ENCODE data around the gene CDKAL1.
A peak's percentile ranks its signal among the peaks of the same experiment; 100 is the strongest.

The CDKAL1 gene

GRCh38 chr6:20605581-20605980 lies 71.3 kb downstream of the CDKAL1 start:
- Histone ChIP-seq H3K9me2 (replicated peaks; ENCODE audit: low read depth, low read length) (no peaks in the 10 kb centered on the region), H3K4me2 (ENCODE audit: low read depth, low read length, poor library complexity, severe bottlenecking) (no peak overlapping the region), H3K9ac (ENCODE audit: low read depth, low read length, poor library complexity, severe bottlenecking) (peak overlapping the region; percentile 2), H3K79me2 (ENCODE audit: insufficient read depth, low read length) (peaks cover 31% of the 10 kb centered on the region), H3K4me1 (ENCODE audit: insufficient read depth, low read length, poor library complexity, severe bottlenecking) (peaks cover 40% of the 10 kb centered on the region), H3K4me3 (ENCODE audit: low read length, poor library complexity, severe bottlenecking) (no peak overlapping the region), H3F3A (ENCODE audit: low read depth) (no peaks in the 10 kb centered on the region), H3K9me3 (ENCODE audit: insufficient read depth, low read depth, low read length) (no peaks in the 10 kb centered on the region), H2AFZ (ENCODE audit: low read length) (no peak overlapping the region), H3K27me3 (ENCODE audit: insufficient read depth, low read length, poor library complexity, severe bottlenecking) (no peaks in the 10 kb centered on the region), H3K36me3 (ENCODE audit: insufficient read depth, low read length) (no peaks in the 10 kb centered on the region), H4K20me1 (ENCODE audit: insufficient read depth, low read length, poor library complexity, severe bottlenecking) (no peaks in the 10 kb centered on the region)
- no peak for TF ChIP-seq EZH2phosphoT487 (IDR thresholded peaks at IDR 0.05; ENCODE audit: borderline replicate concordance)
- no peak for TF ChIP-seq CTCF (conservative IDR thresholded peaks at IDR 0.05; ENCODE audit: low read length)

- no peak overlapping the region for H2AFZ ChIP-seq (ENCODE audit: low read length)
- TF ChIP-seq EZH2phosphoT487 (IDR thresholded peaks at IDR 0.05; ENCODE audit: borderline replicate concordance) (no peak), CTCF (conservative IDR thresholded peaks at IDR 0.05; ENCODE audit: low read length) (no peak)
- H4K20me1 ChIP-seq (ENCODE audit: insufficient read depth, low read length, poor library complexity, severe bottlenecking): no peaks in the 10 kb centered on the region
- peak overlapping the region; percentile 47 for H3K9ac ChIP-seq (ENCODE audit: low read depth, low read length, poor library complexity, severe bottlenecking)
- no peak overlapping the region for H3K4me3 ChIP-seq (ENCODE audit: low read length, poor library complexity, severe bottlenecking)
- H3K4me2 ChIP-seq (ENCODE audit: low read depth, low read length, poor library complexity, severe bottlenecking): peak overlapping the region; percentile 47
- H3K36me3 ChIP-seq (ENCODE audit: insufficient read depth, low read length): no peaks in the 10 kb centered on the region
- H3K9me2 ChIP-seq (replicated peaks; ENCODE audit: low read depth, low read length): no peaks in the 10 kb centered on the region
- H3K4me1 ChIP-seq (ENCODE audit: insufficient read depth, low read length, poor library complexity, severe bottlenecking): peaks cover 43% of the 10 kb centered on the region
- no peaks in the 10 kb centered on the region for H3K9me3 ChIP-seq (ENCODE audit: insufficient read depth, low read depth, low read length)
- no peaks in the 10 kb centered on the region for H3K27me3 ChIP-seq (ENCODE audit: insufficient read depth, low read length, poor library complexity, severe bottlenecking)
- H3K79me2 ChIP-seq (ENCODE audit: insufficient read depth, low read length): peaks cover 43% of the 10 kb centered on the region
- H3F3A ChIP-seq (ENCODE audit: low read depth): no peaks in the 10 kb centered on the region
These were observed 72.6 kb downstream of the CDKAL1 start for GRCh38 chr6:20606831-20607230.

- Histone ChIP-seq H3K79me2 (ENCODE audit: insufficient read depth, low read length) (peaks cover 37% of the 10 kb centered on the region), H3K4me3 (ENCODE audit: low read length, poor library complexity, severe bottlenecking) (no peak overlapping the region), H3K9me2 (replicated peaks; ENCODE audit: low read depth, low read length) (no peaks in the 10 kb centered on the region), H3K9me3 (ENCODE audit: insufficient read depth, low read depth, low read length) (no peaks in the 10 kb centered on the region), H3K36me3 (ENCODE audit: insufficient read depth, low read length) (no peaks in the 10 kb centered on the region), H3F3A (ENCODE audit: low read depth) (no peaks in the 10 kb centered on the region), H3K9ac (ENCODE audit: low read depth, low read length, poor library complexity, severe bottlenecking) (peak overlapping the region; percentile 2), H4K20me1 (ENCODE audit: insufficient read depth, low read length, poor library complexity, severe bottlenecking) (no peaks in the 10 kb centered on the region), H2AFZ (ENCODE audit: low read length) (no peak overlapping the region), H3K4me1 (ENCODE audit: insufficient read depth, low read length, poor library complexity, severe bottlenecking) (peaks cover 45% of the 10 kb centered on the region), H3K27me3 (ENCODE audit: insufficient read depth, low read length, poor library complexity, severe bottlenecking) (no peaks in the 10 kb centered on the region), H3K4me2 (ENCODE audit: low read depth, low read length, poor library complexity, severe bottlenecking) (no peak overlapping the region)
- no peak for TF ChIP-seq EZH2phosphoT487 (IDR thresholded peaks at IDR 0.05; ENCODE audit: borderline replicate concordance)
- TF ChIP-seq CTCF (conservative IDR thresholded peaks at IDR 0.05; ENCODE audit: low read length): no peak
These were observed 74.1 kb downstream of the CDKAL1 start for GRCh38 chr6:20608356-20608755.
